HG03565 (cell line): ENCODE data around the gene SAMD4A.
"Not testable (repeated sequence)": the region's sequence is repeated elsewhere in the genome, so short reads cannot be mapped to it uniquely, and the experiment has no call there.

Experiments
- ATAC-seq: cut with Tn5 transposase; IDR thresholded peaks from one replicate; pipeline ENCODE4 v1.9.1; 2021; ENCODE audit warnings: mild to moderate bottlenecking, moderate library complexity; ENCODE audit not compliant: unreplicated experiment

The SAMD4A gene

DNA sequence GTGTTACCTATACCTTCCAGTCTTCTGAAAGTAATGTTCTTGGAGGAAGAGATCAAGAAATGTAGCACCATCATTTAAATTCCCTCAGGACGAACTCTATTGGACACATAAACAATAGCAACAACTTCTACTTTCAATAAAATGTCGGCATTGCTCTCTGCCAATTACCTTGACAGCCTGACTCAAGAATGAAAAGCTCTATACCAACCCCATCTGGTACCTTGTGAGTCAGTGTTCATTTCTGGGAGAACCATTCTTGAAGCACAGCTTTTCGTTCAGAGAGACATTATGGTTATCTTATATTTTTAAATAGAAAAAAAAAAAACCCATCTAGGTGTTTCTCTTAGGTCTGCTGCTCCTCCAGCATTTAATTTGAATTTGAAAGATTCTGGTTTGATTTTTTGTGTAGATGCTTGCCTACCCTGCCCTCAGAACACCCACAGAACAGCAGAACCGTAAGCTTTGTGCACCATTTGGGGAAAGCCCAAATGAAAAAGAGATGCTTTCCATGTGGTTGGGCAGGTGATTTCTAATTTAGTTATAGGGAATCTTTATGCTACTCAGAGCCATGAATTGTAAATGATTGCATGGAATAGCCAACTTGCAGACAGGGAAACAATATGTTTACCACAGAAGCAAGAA lies 156.0 kb downstream of the SAMD4A start:
- no peak for ATAC-seq

DNA sequence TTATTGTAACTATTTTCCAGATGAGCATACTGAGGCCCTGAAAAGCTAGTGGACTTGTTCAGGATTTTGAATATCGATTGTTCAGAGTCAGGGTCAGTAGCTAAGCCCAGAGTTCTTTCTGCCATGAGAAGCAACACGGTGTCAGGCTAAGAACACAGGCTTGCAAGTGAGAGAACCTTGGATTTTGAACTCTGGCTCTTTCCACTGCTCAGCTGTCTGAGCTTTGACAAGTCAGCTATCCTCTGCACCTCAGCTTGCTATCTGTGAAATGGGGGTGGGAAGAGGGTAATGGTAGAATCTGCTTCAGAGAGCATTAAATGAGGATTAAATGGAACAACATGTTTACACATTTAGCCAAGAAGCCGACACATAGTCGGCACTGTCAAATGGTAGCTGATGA lies 157.2 kb downstream of the SAMD4A start:
- no peak for ATAC-seq

DNA sequence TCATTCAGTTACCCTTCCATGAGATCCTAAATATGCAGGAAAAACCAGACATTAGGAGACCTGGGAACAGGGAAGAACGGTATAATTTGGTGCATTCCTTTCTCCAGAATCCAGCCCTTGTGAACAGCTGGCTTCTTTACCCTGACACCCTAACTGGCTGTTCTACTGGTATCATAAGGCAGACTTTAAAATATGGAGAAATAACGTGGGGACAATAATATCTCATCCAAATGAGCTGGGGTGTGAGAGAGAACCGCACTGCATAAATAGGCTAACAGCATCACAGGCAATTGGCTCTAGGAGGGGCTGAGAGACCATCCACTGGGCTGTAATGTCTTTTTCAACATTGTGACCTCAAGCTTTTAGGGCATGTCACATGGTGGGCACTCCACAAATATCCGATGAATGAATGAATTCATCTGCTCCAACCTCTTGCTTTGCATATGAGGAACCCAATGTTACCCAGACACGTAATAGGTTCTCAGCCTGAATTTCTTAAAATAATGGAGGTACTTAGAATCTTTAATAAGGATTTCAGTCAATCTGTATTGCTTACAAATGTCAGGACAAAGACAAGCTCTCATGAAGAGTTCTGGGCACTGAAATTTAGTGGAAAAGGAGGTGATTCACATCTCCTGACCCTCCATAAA lies 157.9 kb downstream of the SAMD4A start:
- ATAC-seq = no peak

DNA sequence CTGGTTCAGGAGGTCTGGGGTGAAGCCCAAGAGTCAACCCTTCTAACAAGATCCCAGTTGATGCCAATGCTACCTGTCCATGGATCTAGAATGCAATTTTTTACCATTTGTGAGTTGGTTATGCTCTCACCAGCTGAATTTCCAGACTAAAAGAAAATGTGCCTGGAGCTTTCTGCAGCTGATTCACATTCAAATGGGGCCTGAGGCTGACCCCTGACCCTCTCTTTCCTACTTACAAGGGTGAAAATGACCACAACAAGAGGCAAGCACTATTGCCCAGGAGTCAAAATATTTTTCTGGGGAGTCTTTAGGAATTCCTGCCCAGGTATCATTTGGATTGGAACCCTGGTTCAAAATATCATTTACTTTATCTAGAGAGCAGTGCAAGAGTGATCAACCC lies 159.1 kb downstream of the SAMD4A start:
- no peak for ATAC-seq

DNA sequence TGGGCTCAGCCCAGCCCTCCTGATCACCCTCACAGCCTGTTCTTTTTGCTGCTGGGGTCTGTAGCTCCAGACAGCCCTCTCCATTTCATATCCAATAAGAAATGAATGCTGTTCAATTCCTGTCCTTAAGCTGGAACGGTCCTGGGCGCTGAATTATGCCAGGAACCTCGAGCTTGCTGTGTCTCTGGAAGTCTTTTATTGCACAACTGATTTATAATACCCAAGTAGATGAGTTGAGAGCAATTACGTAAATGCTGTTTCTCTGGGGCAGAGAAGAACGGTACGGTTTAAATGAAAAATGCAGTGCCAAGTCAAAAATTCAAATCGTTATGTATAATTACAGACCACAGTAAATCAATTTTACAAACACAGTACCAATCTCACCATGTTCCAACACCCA lies 161.0 kb downstream of the SAMD4A start:
- no peak for ATAC-seq

DNA sequence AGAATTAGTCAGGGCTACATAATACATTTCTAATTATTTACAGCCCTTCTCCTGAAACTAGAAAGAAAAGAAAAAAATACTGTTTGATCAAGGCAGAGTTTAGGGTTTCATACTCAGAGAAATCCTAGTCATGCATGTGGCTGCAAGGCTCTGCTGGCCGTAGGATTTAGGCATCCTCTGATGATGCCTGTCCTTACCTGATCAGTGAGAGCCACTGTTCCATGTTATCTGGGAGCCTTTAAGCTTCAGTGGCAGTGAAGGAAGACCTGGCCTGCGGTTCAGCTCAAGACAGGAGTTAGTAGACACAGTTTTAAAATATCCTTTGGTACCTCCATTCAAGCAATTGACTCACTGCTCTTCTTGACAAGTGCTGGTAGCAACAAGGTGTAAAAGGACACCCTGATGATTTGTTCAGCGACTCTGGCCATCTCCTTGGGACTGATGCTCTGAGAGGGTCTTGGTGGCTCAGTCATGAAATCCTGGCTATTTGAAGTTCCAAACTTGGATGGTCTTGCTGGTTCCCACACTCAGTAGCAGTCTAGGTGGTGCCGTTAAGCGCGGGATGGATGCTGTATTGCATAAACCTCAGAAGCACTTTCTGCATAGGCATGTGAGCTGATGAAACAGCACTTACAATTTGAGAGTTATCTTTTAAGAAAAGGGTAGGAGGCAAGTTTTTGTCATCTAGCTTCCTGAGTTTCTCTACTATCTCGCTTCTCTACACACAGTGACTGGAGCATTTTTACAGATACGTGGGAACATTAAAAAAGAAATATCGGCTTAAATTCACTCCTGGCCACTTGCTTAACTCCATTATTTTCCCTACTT lies 162.0 kb downstream of the SAMD4A start:
- ATAC-seq = no peak

DNA sequence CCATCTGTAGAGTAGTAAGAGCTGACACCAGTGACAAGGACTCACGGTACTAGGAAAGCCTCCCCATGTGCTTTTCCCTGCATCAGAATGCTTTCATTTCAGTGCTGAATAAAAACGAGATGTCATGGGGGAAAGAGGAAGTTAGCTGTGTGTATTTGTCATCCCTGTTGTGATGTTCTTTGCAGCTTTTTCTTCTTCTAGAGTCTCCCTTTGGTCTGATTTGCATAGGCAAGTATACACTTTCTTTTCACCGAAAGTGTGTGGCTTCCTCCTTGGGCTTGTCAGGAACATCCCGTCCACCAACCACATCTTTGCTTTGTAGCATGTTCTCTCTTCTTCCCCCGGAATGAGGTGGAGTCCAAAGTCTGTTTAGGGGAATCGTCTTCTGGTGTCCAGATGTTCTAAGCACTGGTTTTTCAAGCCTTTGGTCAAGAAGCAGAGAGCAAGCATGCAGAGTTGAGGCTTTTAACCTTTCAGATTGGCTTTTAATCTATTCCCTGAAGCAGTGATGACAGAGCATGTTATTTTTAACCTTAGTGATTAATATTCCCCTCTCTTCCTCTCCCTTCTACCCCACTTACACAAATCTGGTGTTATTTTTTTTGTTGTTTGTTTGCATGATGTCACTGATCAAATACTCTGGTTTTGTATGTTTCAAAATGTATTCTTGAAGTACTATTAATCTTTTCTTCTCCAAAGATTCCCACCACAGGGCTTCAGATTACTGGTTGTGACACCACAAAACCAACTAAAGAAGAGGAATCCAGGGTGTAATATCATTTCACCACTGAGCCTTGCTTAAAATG lies 163.4 kb downstream of the SAMD4A start:
- ATAC-seq = peak; percentile 94

DNA sequence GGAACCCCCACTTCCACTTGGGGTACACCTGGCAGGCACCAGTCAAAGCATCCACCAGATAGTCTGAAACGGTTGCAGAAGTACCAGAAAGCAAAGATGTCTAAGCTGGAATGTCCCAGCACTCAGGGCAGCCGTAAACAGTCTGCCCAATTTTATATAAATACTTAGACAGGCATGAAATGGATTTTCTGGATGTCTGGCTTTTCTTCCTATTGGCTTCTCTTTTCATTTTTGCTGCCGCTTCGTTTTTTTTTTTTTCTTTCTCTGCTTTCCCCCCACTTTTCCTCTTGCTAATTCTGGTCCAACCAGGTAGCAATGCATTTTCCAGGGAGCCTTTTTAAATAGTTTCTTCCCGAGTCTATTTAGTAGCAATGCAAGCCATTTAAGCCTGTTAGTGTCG lies 168.0 kb downstream of the SAMD4A start:
- no peak for ATAC-seq

DNA sequence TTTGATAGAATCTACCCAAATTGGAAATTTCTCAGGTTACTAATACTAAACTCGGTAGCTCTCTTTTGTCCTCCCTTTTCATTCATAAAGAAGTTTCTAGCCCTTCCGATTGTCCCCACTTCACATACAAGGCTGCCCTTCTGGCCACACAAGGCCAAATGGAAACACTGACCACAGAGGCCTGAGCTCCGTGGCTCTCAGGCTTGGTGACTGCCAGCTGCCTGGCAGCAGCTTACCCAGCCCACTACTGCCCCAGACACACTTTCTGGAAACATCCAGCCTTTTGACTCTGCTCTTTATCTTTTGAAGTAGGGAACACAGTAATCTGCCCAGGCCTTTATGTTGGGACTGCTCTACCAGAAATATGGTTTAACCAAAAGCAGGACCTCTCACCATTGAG lies 168.5 kb downstream of the SAMD4A start:
- no peak for ATAC-seq

DNA sequence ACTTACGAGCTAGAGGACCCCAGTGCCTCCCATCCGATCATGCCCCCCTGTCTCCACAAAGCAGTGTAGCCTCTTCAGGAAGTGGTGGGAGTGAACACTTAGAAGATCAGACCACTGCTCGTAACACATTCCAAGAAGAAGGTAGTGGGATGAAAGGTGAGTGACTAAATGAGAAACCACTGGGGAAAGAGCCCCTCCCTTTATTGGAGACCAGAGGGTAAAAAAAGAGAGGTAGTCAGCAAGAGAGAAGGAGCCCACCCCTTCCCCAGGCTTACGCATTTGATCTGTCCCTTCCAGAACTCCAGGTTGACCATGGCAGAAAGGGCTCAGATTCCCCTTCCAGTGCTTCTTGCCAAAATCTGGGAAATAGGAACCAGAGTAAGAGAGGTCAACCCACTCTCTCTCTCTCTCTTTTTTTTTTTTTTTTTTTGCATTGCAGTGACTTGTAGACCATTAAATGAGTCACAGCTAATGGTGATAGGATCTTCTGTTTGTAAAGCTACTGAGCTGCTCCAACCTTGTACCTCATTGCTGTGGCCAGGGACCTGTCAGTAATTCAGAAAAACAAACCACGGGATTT lies 170.3 kb downstream of the SAMD4A start:
- no peak for ATAC-seq

DNA sequence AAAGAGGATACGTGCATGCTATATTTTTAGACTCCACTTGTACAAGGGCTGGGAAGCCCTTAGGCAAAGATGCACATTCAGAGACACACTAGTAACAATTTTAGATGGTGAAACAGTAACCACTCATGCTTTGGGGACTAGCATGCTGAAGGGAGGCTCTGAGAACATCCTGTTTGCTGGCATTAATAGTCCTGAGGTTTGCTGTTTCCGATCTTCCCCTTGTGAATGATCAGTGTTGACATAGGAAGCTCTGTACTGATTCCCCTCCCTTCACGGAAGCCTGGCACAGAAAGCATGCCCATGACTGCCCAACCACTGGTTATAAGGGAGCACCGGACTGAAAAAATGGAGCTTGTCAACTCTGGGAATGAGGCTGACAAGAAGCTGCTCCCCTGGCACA lies 171.1 kb downstream of the SAMD4A start:
- no peak for ATAC-seq

DNA sequence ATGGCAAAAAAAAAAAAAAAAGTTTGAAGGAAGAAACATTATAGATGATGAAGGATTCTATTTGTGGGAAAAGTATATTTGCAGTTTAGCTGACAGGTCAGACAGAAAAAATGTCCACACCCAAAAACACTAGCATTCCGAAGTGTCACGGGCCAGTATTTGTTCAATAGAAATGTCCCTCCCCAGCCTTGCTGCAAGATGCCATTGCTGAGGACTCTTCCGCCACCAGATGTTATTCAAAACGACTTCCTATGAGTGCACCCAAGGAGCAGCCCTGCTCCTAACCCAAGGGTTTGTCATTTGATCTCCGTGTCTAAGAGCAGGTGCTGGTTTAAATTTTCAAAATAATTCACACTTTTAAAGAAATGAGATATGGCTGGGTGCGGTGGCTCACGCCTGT lies 172.6 kb downstream of the SAMD4A start:
- no peak for ATAC-seq

DNA sequence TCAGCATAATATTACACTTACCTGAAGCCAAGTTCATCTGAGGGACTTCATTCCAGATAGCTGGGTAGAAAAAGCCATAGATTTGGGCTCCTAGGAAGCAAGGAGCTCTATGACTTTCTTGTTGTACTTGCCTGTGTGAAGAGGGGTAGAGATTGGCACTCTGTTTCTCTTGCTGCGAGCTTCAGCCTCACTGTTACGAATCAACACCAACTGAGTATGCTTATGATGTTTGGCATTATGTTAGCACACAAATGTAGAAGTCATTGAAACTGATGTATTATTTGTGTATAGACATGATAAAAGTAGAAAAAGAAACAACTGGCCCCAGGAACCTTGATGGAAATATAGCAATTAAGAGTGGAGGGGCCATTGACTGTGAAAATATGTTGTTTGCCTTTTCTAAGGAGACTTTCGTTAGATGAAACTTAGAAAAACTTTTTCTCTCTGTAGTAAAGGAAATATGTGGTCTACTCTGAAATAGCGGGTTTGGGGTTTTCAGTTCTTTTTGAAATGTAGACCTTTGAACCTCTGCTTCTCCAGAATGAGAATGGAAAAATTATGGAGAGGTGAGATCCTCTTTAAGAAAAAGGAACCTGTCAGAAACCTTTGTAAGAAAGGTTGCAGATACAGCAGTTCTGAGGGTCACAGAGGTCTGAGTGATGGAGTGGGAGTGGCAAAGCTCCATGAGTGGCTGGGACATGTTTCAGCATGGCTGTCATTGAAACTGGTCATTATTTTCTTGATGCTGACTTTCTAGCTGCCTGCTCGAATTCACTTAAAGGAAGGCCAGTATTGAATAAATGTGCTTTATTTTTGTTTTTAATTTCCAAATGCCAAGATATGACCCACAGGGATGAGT lies 175.8 kb downstream of the SAMD4A start:
- ATAC-seq = no peak

DNA sequence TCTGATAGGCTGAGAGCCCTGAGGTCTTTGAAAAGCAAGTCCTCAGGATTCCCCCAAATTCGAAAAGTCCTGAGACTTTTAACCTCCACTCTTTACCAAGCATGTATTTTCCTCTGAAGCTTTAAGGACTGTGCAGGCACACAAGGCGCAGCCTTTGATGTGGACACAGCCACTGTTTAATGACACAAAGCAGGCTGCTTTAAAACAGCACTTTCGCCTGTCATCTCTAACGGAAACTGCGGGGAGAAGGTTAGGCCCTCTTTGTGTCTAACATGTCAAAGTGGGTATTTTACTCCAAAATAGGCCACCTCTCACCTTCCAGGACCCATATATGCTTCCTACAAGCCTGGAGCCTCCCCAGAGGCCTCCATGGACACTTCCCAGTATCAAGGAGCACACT lies 176.5 kb downstream of the SAMD4A start:
- ATAC-seq = no peak

DNA sequence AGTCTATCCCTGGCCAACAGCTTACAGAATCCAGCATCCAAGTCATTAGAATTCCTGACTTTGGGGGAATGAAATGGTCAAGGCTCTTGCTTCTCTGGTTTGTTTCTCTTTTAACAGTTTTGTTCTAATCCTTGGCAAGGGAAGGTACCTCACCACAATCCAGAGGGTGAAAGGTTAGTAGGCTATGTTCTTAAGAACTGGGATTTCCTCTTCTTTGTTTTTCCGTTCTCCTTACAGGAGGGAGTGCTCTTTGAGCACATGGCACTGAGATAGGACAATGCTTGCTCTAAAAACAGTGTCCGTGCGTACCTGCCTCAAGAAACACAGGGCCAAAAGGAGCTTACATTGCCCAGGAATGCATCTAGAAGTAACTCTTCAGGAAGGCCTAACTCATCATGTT lies 179.1 kb downstream of the SAMD4A start:
- ATAC-seq = no peak

DNA sequence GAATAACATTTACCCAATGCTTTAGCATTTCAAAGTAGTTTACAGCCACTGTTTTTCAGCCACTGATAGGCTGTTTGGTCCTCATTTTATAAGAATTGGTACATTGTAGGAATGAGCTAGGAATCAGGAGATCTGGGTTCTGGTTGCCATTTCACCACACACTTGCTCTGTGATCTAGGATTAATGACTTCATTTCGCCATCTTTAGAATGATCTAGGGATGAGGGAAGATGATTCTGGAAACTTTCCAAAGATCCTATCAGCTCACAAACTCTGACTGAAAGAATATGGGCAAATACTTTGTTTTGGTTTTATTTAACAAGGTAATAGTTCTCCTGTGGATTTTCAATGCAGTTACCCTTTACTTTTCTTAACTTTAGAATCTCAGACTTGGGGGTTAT lies 180.7 kb downstream of the SAMD4A start:
- no peak for ATAC-seq

DNA sequence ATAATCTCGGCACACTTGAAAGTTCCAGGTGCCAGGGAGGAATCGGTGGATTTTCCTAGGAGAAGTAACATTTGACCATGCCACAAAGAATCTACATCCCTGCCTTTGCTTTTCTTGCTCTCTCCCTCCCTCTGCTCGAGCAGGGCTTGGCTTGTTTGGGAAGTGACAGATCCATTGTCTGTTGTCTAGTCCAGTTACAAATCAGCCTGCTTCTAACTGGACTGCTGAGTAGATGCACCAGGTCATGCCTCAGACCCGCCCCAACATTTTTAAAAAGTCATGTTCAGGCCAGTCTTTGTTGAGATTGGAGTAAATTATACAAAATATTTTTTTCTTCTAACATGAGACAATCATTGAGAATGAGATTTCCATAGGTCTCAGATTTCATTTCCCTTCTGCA lies 182.3 kb downstream of the SAMD4A start:
- no peak for ATAC-seq

DNA sequence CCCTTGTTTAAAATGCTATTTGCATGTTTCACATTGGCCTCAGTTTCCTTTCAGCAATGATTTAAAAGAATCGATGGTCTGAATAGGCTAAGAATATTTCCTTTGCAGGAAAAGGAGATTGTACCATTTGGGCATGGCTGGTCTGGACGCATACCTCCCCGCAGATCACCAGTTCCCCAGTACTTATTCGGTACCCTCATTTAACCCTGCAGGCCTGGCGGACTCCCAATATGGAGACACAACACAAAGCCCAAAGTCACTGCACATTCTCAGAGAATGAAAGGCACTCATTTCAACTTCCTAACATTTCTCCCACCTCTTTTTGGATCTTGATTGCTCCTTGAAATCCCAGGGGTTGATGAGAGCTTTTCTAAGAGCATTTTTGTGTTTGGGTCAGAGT lies 182.8 kb downstream of the SAMD4A start:
- ATAC-seq = no peak

DNA sequence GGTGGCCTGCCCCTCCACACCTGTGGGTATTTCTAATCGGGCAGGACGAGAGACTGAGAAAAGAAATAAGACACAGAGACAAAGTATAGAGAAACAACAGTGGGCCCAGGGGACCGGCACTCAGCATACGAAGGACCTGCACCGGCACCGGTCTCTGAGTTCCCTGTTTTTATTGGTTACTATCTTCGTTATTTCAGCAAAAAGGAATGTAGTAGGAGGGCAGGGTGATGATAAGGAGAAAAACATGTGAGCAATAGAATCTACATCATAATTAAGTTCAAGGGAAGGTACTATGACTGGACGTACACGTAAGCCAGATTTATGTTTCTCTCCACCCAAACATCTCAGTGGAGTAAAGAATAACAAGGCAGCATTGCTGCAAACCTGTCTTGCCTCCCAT lies 185.7 kb downstream of the SAMD4A start:
- not testable (repeated sequence) for ATAC-seq

DNA sequence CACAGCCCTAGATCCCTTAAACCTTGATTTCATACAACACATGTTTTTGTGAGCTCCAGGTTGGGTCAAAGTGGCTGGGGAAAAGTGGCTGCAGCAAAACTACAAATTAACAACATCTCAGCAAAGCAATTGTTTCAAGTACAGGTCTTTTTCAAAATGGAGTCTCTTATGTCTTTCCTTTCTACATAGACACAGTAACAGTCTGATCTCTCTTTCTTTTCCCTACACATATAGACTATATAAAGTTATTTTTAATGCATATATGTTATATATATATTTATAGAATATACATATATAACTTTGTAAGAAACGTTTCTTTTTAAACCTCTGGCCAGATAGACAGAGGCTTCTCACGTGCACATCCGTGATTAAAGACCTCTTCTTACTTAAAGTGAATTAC lies 186.5 kb downstream of the SAMD4A start:
- not testable (repeated sequence) for ATAC-seq
